GM12878 (cell line): ENCODE data around the gene AAMP. TPM values are rescaled to one million over a fixed set of nuclear protein-coding genes. Genes with fewer than 3 reads are reported as not detected.

Experiments
- ATAC-seq: fragments of 200-7000 bp; cut with Tn5 transposase; 3 replicates; pipeline ENCODE4 v1.9.1; 2020; ENCODE audit warnings: mild to moderate bottlenecking, moderate library complexity
- BruUV-seq: library from RNA; stranded (reverse); fragments of 400-500 nt; replicated peaks from 2 replicates; lab custom pipeline; 2021; lab: Mats Ljungman, UMichigan
- CTCF ChIA-PET: fragments of 300-600 bp; sonication (Branson Sonifier 250); formaldehyde crosslinking; extraction: SDS; loops from one replicate; lab custom pipeline; 2021; ENCODE audit warnings: inconsistent platforms; lab: Yijun Ruan, JAX
- POLR2A ChIA-PET: fragments of 350-600 bp; formaldehyde crosslinking; extraction: SDS; loops from one replicate; lab custom pipeline; 2021; ENCODE audit warnings: inconsistent platforms; lab: Charles Lee
- RAD21 ChIA-PET: fragments of 300-600 bp; sonication (Branson Sonifier 250); formaldehyde crosslinking; loops from one replicate; lab custom pipeline; 2023; ENCODE audit warnings: antibody characterized with exemption; ENCODE audit not compliant: unreplicated experiment; lab: Charles Lee
- SMC1A ChIA-PET: fragments of 300-600 bp; sonication (Branson Sonifier 250); formaldehyde crosslinking; loops from one replicate; lab custom pipeline; 2023; ENCODE audit not compliant: unreplicated experiment, uncharacterized antibody; lab: Charles Lee
- DNase-seq: peaks from one replicate; pipeline ENCODE4 v3.0.0-alpha.2; 2011; ENCODE audit warnings: low read depth, low spot score
- FAIRE-seq: peaks from 3 replicates; lab custom pipeline; 2011; peaks lifted over from hg19 to GRCh38; lab: Jason Lieb, UNC
- H2AFZ ChIP-seq: 2 replicates; pipeline ENCODE4 v1.6.0; 2011; ENCODE audit warnings: low read depth, low read length, control low read depth; ENCODE audit not compliant: control insufficient read depth
- H3K27ac ChIP-seq: 2 replicates; pipeline ENCODE4 v1.5.1; 2011; ENCODE audit warnings: control low read depth; ENCODE audit not compliant: control insufficient read depth, insufficient read depth
- H3K27me3 ChIP-seq, 2 experiments: replicated peaks in 1 of 2; 2 replicates each; pipeline versions ENCODE4 v1.6.0 to v1.6.1; 2011; ENCODE audit warnings: low read length in 1 of 2; ENCODE audit not compliant: control insufficient read depth in 2 of 2, insufficient read depth in 2 of 2
- H3K36me3 ChIP-seq, 2 experiments: 2 replicates each; pipeline ENCODE4 v1.5.1; 2011; ENCODE audit warnings: low read length in 1 of 2; ENCODE audit not compliant: control insufficient read depth in 2 of 2, insufficient read depth in 2 of 2
- H3K4me1 ChIP-seq: 2 replicates; pipeline ENCODE4 v1.6.1; 2011; ENCODE audit warnings: mild to moderate bottlenecking, low read length, moderate library complexity, mixed read lengths; ENCODE audit not compliant: control insufficient read depth, insufficient read depth
- H3K4me2 ChIP-seq: 2 replicates; pipeline ENCODE4 v1.6.0; 2011; ENCODE audit warnings: control low read depth; ENCODE audit not compliant: control insufficient read depth, insufficient read depth
- H3K4me3 ChIP-seq: fragments of 200-600 bp; sonication (generic); 2 replicates; pipeline ENCODE4 v1.5.1; 2016
- H3K79me2 ChIP-seq: 2 replicates; pipeline ENCODE4 v1.6.0; 2011; ENCODE audit warnings: low read length; ENCODE audit not compliant: control insufficient read depth, insufficient read depth
- H3K9ac ChIP-seq: 2 replicates; pipeline ENCODE4 v1.8.0; 2011; ENCODE audit warnings: low read length, control low read depth, mixed read lengths; ENCODE audit not compliant: control insufficient read depth, insufficient read depth
- H3K9me3 ChIP-seq: replicated peaks from 3 replicates; pipeline ENCODE4 v1.5.1; 2011; ENCODE audit warnings: mild to moderate bottlenecking, low read length; ENCODE audit not compliant: control insufficient read depth, insufficient read depth
- H4K20me1 ChIP-seq: 2 replicates; pipeline ENCODE4 v1.6.0; 2011; ENCODE audit not compliant: control insufficient read depth, insufficient read depth
- BHLHE40 ChIP-seq, 2 experiments: fragments of 450-650 bp in 1 of 2; IDR thresholded peaks; 2 replicates each; pipeline ENCODE4 v1.6.1; 2011 to 2017; ENCODE audit warnings: low read depth in 2 of 2, borderline replicate concordance in 1 of 2, improper control_type of control experiment in 1 of 2, low read length in 1 of 2, mild to moderate bottlenecking in 1 of 2
- CHD2 ChIP-seq: IDR thresholded peaks from 2 replicates; pipeline ENCODE4 v1.6.1; 2011; ENCODE audit warnings: low read depth, low read length, improper control_type of control experiment, borderline replicate concordance
- DPF2 ChIP-seq: fragments of 450-650 bp; IDR thresholded peaks from 2 replicates; pipeline ENCODE4 v1.6.1; 2017; ENCODE audit warnings: mild to moderate bottlenecking
- EGR1 ChIP-seq, 2 experiments: IDR thresholded peaks; 1 replicate in 1 of 2; 2 replicates in 1 of 2; pipeline ENCODE4 v1.6.1; 2011 to 2012; ENCODE audit warnings: low read depth in 2 of 2, low read length in 2 of 2, borderline replicate concordance in 1 of 2, mild to moderate bottlenecking in 1 of 2, moderate library complexity in 1 of 2
- ETV6 ChIP-seq, 2 experiments: fragments of 450-650 bp in 1 of 2; IDR thresholded peaks in 1 of 2; conservative IDR thresholded peaks in 1 of 2; 2 replicates each; pipeline ENCODE4 v1.6.1; 2014; ENCODE audit warnings: antibody characterized with exemption in 1 of 2, borderline replicate concordance in 1 of 2, low read depth in 1 of 2, mild to moderate bottlenecking in 1 of 2, moderate library complexity in 1 of 2
- HDGF ChIP-seq: fragments of 450-650 bp; IDR thresholded peaks from 2 replicates; pipeline ENCODE4 v1.6.1; 2016; ENCODE audit warnings: antibody characterized with exemption
- IRF4 ChIP-seq: IDR thresholded peaks from 2 replicates; pipeline ENCODE4 v1.6.1; 2011; ENCODE audit warnings: low read depth, low read length
- PAX5 ChIP-seq: IDR thresholded peaks from 2 replicates; pipeline ENCODE4 v1.6.1; 2011; ENCODE audit warnings: low read depth, low read length, borderline replicate concordance
- PKNOX1 ChIP-seq: fragments of 450-650 bp; IDR thresholded peaks from 2 replicates; pipeline ENCODE4 v1.6.1; 2016; ENCODE audit warnings: mild to moderate bottlenecking
- POLR2A ChIP-seq: IDR thresholded peaks from 2 replicates; pipeline ENCODE4 v1.6.1; 2011; ENCODE audit warnings: low read depth, mild to moderate bottlenecking, low read length
- SMC3 ChIP-seq: IDR thresholded peaks from 2 replicates; pipeline ENCODE4 v1.6.1; 2011; ENCODE audit warnings: low read length, improper control_type of control experiment, borderline replicate concordance
- SPI1 ChIP-seq: IDR thresholded peaks from 2 replicates; pipeline ENCODE4 v1.6.1; 2011; ENCODE audit warnings: low read depth, mild to moderate bottlenecking, low read length, moderate library complexity, borderline replicate concordance; ENCODE audit not compliant: insufficient read depth
- TCF7 ChIP-seq: IDR thresholded peaks from 2 replicates; pipeline ENCODE4 v1.6.1; 2014; ENCODE audit warnings: antibody characterized with exemption, borderline replicate concordance
- USF2 ChIP-seq: IDR thresholded peaks from 2 replicates; pipeline ENCODE4 v1.6.1; 2011; ENCODE audit warnings: low read depth, low read length, improper control_type of control experiment, borderline replicate concordance
- ZBTB33 ChIP-seq: fragments of 450-650 bp; IDR thresholded peaks from 2 replicates; pipeline ENCODE4 v1.6.1; 2017; ENCODE audit warnings: mild to moderate bottlenecking
- WGBS: methylation state at CpG from one replicate; pipeline ENCODE4 v1.1.6; 2016; ENCODE audit warnings: low lambda C conversion rate; ENCODE audit not compliant: insufficient replicate concordance, insufficient coverage; ENCODE audit errors: missing lambda C conversion rate; 5-methylcytosine and 5-hydroxymethylcytosine counted together
- in situ Hi-C: fragments of 300-500 bp; cut with MboI; formaldehyde crosslinking; loops from 9 replicates; pipeline ENCODE4 v1.14.3; 2018; ENCODE audit warnings: mixed read lengths
- intact Hi-C: fragments of 100-400 bp; cut with micrococcal nuclease; formaldehyde crosslinking; loops from one replicate; pipeline ENCODE4 v1.14.2; 2022; ENCODE audit not compliant: unreplicated experiment
- polyA plus RNA-seq, 11 experiments: library from polyadenylated mRNA; depleted of rRNA in 4 of 11; unstranded in 6 of 11; stranded (reverse) in 5 of 11; fragments of >200 nt; fragmentation: Nextera tagmentation in 4 of 11; fragmentation: Illumina TruSeq in 1 of 11; extraction: Ambion mirVana in 4 of 11; extraction: Trizol in 1 of 11; gene quantifications; 1 replicate in 1 of 11; 2 replicates in 10 of 11; pipeline versions ENCODE4 v1.2.1 to v1.2.3, GENCODE V29; 2011 to 2016; ENCODE audit warnings: inconsistent platforms in 2 of 11, missing spikeins in 2 of 11, low read depth in 1 of 11
- total RNA-seq, 4 experiments: library from RNA; depleted of rRNA in 3 of 4; stranded (reverse); fragments of >200 nt in 3 of 4; fragmentation: Illumina TruSeq in 1 of 4; extraction: Trizol in 1 of 4; gene quantifications; 2 replicates each; pipeline versions ENCODE4 v1.2.1 to v1.2.3, GENCODE V29; 2013 to 2021

Gene AAMP
- total and polyA plus RNA-seq, 10 of the 15 experiments (the other 5 are each of a cell fraction or from before 2014, with no cell fraction given) = 4.4 to 140 (median 81.9) TPM

- TF ChIP-seq PAX5 = 0 out of 2 replicates have a peak, but pooled peaks have one; percentile 8
- TF ChIP-seq DPF2 = peak; percentile 70
- peak; percentile 27 for TF ChIP-seq POLR2A
- TF ChIP-seq BHLHE40 (IDR thresholded peaks at IDR 0.05; ENCODE audit: borderline replicate concordance in 1 of 2, low read depth in 2 of 2, low read length in 1 of 2) = peak in 1 of 2 experiments; percentile 62; a peak in 2 of 4 replicates
- 0 out of 2 replicates have a peak, but pooled peaks have one; percentile 24 for TF ChIP-seq HDGF
- 0 out of 2 replicates have a peak, but pooled peaks have one; percentile 16 for TF ChIP-seq SPI1
- TF ChIP-seq CHD2 = no peak
- 0 out of 2 replicates have a peak, but pooled peaks have one; percentile 34 for TF ChIP-seq IRF4
- peak in 1 of 2 experiments; percentile 79; a peak in 2 of 3 replicates for TF ChIP-seq EGR1 (IDR thresholded peaks at IDR 0.05; ENCODE audit: borderline replicate concordance in 1 of 2, low read depth in 2 of 2, low read length in 2 of 2)
- TF ChIP-seq, all 136 proteins: peak for 30
These were observed 52.3 kb downstream of the AAMP start (continued) for GRCh38 chr2:218217360-218218267.

GRCh38 chr2:218216674-218217359, 53.1 kb downstream of the AAMP start, which contains the start of gene ARPC2:
Gene ARPC2, plus strand, starts transcription at chr2:218217189. Its CDS starts 282 bp downstream, at chr2:218217471.
- CTCF ChIA-PET = interaction anchor here (0.8 to 3.4 kb wide), 10 partner anchors 10 to 53 kb away, joined by 3 to 17 read pairs (median 4); partner anchors contain the start of genes AAMP and PNKD
- Histone ChIP-seq H4K20me1 (peaks cover 7% of the 10 kb centered on the region; the same call in 1 of the 2 replicates), H3K9ac (peak within 1 kb of the TSS; percentile 99), H2AFZ (peak within 1 kb of the TSS; percentile 90), H3K4me2 (peak within 1 kb of the TSS; percentile 94), H3K27ac (peak within 1 kb of the TSS; percentile 99), H3K4me1 (peaks cover 12% of the 10 kb centered on the region), H3K4me3 (peak within 1 kb of the TSS; percentile 93), H3K27me3 (no peaks in the 10 kb centered on the region), H3K36me3 (peaks cover 0 to 7% of the 10 kb centered on the region in 2 experiments; a peak in 1 of 4 replicates), H3K79me2 (peaks cover 58% of the 10 kb centered on the region), H3K9me3 (no peaks in the 10 kb centered on the region)
- in situ Hi-C loops (no loop called here), intact Hi-C loops (loop anchor here (5.0 kb wide), 1 partner anchor 180 kb away; the partner anchor contains the start of gene CTDSP1)
- no TSS peak for BruUV-seq
- 1% methylated on average over 39 of the region's 60 CpGs for WGBS
- ATAC-seq (peak; percentile 78), FAIRE-seq (peak; percentile 18), DNase-seq (peak; percentile 75)
- RAD21 ChIA-PET = interaction anchor here (0.6 to 6.7 kb wide), 7 partner anchors 10 to 493 kb away, joined by 3 to 84 read pairs (median 4); no protein-coding TSS in a partner anchor
- POLR2A ChIA-PET = interaction anchor here (0.7 to 8.8 kb wide), 9 partner anchors 12 to 348 kb away, joined by 3 to 98 read pairs (median 4); partner anchors contain the start of genes AAMP and PNKD
- SMC1A ChIA-PET = interaction anchor here (0.8 to 2.0 kb wide), 6 partner anchors 10 to 70 kb away, joined by 3 to 22 read pairs (median 6); no protein-coding TSS in a partner anchor
- TF ChIP-seq SMC3 = no peak
- TF ChIP-seq TCF7 = no peak
- TF ChIP-seq USF2 = no peak
- peak; percentile 70 for TF ChIP-seq PKNOX1
- TF ChIP-seq ETV6 (conservative IDR thresholded peaks at IDR 0.05 in 1 of 2, IDR thresholded peaks at IDR 0.05 in 1 of 2; ENCODE audit: borderline replicate concordance in 1 of 2, low read depth in 1 of 2) = peak in 1 of 2 experiments; percentile 82; a peak in 2 of 4 replicates
- no peak for TF ChIP-seq ZBTB33
